GM18873 (cell line): ENCODE results near the gene PILRB.
"Not testable (repeated sequence)": the region's sequence is repeated elsewhere in the genome, so short reads cannot be mapped to it uniquely, and the experiment has no call there.

Experiments used
- ATAC-seq: cut with Tn5 transposase; IDR thresholded peaks from one replicate; pipeline ENCODE4 v1.9.1; 2021; ENCODE audit warnings: mild to moderate bottlenecking, moderate library complexity, moderate number of reproducible peaks; ENCODE audit not compliant: unreplicated experiment, low FRiP score

The PILRB gene

GRCh38 chr7:100353685-100354330 lies 4.1 kb upstream of the PILRB start:
- ATAC-seq: no peak

GRCh38 chr7:100356416-100357068 lies 1.4 kb upstream of the PILRB start:
- no peak for ATAC-seq

- ATAC-seq: no peak
These were observed 771 bp upstream of the PILRB start for GRCh38 chr7:100357131-100357561.

DNA sequence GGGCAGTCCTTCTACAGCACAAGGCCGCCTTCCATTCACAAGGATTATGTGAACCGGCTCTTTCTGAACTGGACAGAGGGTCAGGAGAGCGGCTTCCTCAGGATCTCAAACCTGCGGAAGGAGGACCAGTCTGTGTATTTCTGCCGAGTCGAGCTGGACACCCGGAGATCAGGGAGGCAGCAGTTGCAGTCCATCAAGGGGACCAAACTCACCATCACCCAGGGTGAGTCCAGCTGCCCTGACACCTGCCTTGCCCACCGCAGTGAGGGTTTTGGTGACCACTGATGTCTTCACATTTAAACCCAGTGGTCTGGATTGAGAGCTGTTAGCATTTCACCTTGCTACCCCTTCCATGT lies 918 bp downstream of the PILRB start:
- no peak for ATAC-seq

DNA sequence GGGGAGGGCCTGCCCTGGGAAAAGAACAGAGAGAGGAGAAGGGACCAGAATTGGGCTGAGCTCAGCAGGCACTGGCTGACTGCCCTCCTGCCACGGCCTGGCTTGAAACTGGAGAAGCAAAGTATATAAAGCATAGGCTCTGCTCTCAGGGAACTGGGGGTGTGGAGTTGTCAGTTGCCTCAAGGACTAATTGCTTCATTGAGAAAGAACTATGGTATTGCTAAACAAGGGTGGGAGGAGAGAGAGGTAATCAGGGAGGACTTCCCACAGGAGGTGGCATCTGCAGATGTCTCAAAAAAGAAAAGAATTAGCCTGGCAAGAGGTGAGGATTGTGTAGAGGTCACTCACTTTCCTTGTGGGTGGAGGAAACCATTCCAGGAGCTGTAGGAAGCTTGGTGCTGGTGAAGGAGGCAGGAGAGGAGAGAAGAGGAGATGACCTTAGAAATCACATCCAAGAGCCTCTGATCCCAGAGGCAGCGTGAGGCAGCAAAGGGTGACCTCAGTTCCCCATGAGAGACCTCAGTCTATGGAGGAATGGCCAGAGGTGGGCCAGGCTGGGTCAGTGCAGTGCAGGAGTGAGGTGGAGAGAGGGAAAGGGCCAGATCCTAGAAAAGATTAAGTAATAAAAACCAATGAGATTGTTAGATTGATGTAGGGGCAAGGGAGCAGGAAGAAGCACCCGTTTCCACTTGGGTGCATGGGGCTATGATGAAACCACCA lies 2.4 kb downstream of the PILRB start:
- no peak for ATAC-seq

DNA sequence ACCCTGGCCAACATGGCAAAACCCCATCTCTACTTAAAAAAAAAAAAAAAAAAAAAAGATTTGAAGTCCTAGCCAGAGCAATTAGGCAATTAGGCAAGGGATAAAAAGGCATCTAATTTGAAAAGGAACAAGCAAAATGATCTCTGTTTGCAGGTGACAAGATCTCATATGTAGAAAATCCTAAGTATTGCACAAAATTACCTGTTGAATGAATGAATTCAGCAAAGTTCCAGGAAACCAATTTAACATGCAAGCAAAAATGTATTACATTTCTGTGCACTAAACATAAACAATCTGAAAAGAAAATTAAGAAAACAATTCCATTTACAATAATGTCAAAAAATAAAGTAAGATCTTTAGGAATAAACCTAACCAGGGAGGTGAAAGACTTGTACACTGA lies 5.2 kb downstream of the PILRB start:
- ATAC-seq: no peak

- not testable (repeated sequence) for ATAC-seq
These were observed 5.9 kb downstream of the PILRB start for GRCh38 chr7:100363797-100364196.

DNA sequence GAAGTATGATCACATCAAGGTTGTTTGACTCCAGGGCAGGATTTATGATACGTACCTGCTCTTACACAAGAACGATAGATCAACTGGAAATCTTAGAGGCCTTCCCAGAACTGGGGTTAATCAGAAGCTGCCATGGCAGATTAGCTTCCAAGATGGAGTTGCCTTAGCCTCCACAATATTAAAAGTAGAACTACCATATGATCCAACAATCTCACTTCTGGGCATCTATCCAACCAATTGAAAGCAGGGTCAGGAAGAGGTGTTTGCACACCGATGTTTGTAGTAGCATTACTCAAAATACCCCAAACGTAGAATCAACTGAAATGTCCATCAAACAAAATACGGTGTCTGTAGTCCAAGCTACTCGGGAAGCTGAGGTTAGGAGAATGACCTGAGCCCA lies 6.6 kb downstream of the PILRB start:
- no peak for ATAC-seq

- not testable (repeated sequence) for ATAC-seq
These were observed 8.1 kb downstream of the PILRB start for GRCh38 chr7:100365998-100366367.

- ATAC-seq: no peak
These were observed 8.7 kb downstream of the PILRB start for GRCh38 chr7:100366411-100367250.

DNA sequence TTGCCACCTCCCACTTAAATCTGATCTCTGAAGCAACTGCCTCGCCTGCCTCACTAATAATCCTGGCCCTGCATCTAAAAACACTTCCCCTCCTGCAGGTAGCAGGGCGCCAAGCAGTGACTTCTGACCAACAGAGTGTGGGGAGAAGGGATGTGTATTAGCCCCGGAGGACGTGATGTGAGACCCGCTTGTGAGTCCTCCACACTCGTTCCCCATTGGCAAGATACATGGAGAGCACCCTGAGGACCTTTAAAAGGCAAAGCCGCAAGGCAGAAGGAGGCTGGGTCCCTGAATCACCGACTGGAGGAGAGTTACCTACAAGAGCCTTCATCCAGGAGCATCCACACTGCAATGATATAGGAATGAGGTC lies 9.3 kb downstream of the PILRB start:
- ATAC-seq: no peak

- ATAC-seq: no peak
These were observed 10.0 kb downstream of the PILRB start for GRCh38 chr7:100367676-100368613.

DNA sequence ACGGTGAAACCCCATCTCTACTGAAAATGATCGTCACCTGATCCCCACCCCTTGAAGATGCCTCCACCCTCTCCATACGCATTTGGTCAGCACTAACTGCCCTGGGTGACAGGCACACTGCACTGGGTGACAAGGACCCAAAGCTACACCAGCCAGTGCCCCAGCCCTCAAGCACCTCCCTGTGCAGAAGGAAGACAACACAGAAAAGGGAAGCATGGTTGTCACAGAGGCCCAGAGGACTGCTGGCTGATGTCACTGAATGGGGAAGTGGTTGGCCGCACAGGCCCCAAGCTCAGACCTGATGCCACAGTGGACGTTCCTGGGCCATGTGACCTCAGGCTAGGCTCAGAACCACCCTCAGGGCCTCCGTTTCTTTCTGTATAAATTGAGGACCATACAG lies 11.2 kb downstream of the PILRB start:
- ATAC-seq: peak; percentile 54

DNA sequence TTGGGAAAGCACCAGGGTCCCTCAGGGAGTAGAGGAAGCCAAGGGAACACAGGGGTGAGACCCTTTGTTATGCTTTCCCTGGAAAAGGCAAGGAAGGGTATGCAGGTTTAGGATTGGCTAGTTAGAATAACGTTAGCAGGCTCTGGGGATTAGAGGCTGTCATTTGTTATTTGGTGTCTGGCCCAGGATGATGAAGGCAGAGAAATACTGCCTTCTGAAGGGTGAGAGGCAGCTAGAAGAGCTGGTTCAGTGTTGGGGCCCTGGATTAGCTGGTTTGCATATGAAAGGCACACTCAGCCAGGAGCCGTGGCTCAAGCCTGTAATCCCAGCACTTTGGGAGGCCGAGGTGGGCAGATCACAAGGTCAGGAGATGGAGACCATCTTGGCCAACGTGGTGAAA lies 12.4 kb downstream of the PILRB start:
- ATAC-seq: no peak

- no peak for ATAC-seq
These were observed 12.8 kb downstream of the PILRB start for GRCh38 chr7:100370746-100371145.

DNA sequence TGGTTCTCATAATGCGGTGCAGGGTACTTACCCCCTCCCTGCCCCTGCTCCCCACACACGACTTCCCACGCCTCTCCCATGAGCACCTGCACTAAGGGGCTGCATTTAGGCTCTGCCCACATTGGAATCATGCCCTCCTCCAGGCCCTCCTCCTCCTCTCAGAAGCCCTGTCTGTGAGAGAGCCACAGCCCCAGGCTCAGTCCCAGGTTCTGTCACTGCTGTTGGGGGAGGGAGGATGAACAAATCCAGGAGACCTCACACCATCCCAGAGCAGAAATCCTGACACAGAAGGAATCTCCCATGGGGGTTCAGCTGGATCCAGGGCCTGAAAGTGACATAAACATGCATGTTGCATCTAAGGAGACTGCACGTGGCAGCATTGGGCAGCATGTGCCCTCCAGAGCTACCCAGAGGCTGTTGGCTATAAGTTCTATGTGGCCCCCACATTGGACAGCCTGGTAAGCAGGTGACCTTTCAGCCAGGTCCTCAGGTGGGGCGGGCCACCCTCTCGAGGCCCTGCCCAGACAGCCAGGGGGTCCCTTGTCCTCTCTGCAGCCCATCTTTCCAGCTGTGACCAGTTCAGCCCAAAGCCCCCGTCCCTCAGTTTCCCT lies 13.7 kb downstream of the PILRB start:
- no peak for ATAC-seq

DNA sequence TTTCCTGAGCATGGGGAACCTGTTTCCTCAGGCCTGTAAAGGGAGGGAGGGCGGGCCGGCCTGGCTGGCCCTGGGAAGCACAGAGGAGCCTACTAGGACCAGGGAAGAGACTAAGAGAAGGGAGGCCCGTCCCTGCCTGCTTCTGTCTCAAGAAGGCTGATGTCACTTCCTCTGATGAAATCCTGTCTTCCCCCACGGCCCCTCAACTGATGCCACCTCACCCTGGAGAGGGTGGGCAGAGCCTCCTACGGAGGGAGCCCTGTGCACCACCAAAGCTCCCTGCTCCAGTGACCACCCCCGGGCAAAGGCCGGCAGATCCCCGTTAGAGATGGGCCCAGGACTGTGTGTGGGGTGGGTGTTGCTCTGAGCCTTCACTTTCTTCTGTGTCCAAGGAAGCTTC lies 14.3 kb downstream of the PILRB start:
- ATAC-seq: no peak

- ATAC-seq: no peak
These were observed 14.8 kb downstream of the PILRB start for GRCh38 chr7:100372694-100373093.

GRCh38 chr7:100373261-100373831 lies 15.4 kb downstream of the PILRB start, which contains the start of gene PILRA:
Gene PILRA (plus strand): TSS chr7:100373487. CDS start chr7:100373657, 170 bp downstream.
- ATAC-seq: no peak
